CD4-positive, alpha-beta T cell treated with Interferon gamma for 1 hour (primary cell): ENCODE measurements around the gene RIMS3.
"Not testable (repeated sequence)": the region's sequence is repeated elsewhere in the genome, so short reads cannot be mapped to it uniquely, and the experiment has no call there.

Experiments
- DNase-seq: peaks from one replicate; pipeline ENCODE4 v3.0.0-alpha.2; 2020

RIMS3 gene

GRCh38 chr1:40582116-40582515 is 83.4 kb downstream of the RIMS3 start:
- no peak for DNase-seq

- no peak for DNase-seq
Observed at GRCh38 chr1:40575336-40575735, 90.1 kb downstream of the RIMS3 start.

GRCh38 chr1:40574805-40575204 is 90.7 kb downstream of the RIMS3 start:
- DNase-seq = not testable (repeated sequence)
